Osteoblast (primary cell): ENCODE data around the gene DRC7. TPM values are rescaled to one million over a fixed set of nuclear protein-coding genes. Genes with fewer than 3 reads are reported as not detected.

Experiments
- DNase-seq: peaks from one replicate; pipeline ENCODE4 v3.0.0; 2011; ENCODE audit warnings: low spot score, mixed read lengths; ENCODE audit not compliant: insufficient read length; ENCODE audit errors: missing footprints
- H2AFZ ChIP-seq: 2 replicates; pipeline ENCODE4 v1.6.0; 2011; ENCODE audit warnings: mild to moderate bottlenecking, low read length
- H3K27ac ChIP-seq: 2 replicates; pipeline ENCODE4 v1.5.1; 2011; ENCODE audit warnings: mild to moderate bottlenecking, low read depth, low read length, moderate library complexity
- H3K27me3 ChIP-seq: 2 replicates; pipeline ENCODE4 v1.6.0; 2012; ENCODE audit warnings: mild to moderate bottlenecking, control low read depth, inconsistent platforms, low read length, moderate library complexity; ENCODE audit not compliant: insufficient read depth
- H3K36me3 ChIP-seq: 2 replicates; pipeline ENCODE4 v1.5.1; 2011; ENCODE audit warnings: mild to moderate bottlenecking, low read length, control low read depth, moderate library complexity; ENCODE audit not compliant: insufficient read depth
- H3K4me1 ChIP-seq: 2 replicates; pipeline ENCODE4 v1.5.1; 2011; ENCODE audit warnings: mild to moderate bottlenecking, low read length, control low read depth, moderate library complexity; ENCODE audit not compliant: insufficient read depth
- H3K4me2 ChIP-seq: 2 replicates; pipeline ENCODE4 v1.6.0; 2011; ENCODE audit warnings: mild to moderate bottlenecking, low read length; ENCODE audit not compliant: insufficient read depth
- H3K4me3 ChIP-seq: fragments of 200-600 bp; sonication (generic); 3 replicates; pipeline ENCODE4 v1.5.1; 2012; ENCODE audit warnings: mild to moderate bottlenecking, low read length, inconsistent platforms; ENCODE audit not compliant: insufficient read depth
- H3K79me2 ChIP-seq: 2 replicates; pipeline ENCODE4 v1.6.0; 2012; ENCODE audit warnings: mild to moderate bottlenecking, low read length, control low read depth, inconsistent platforms; ENCODE audit not compliant: insufficient read depth
- H3K9me3 ChIP-seq: 2 replicates; pipeline ENCODE4 v1.5.1; 2011; ENCODE audit warnings: low read depth, low read length, control low read depth
- H4K20me1 ChIP-seq: 2 replicates; pipeline ENCODE4 v1.6.0; 2012; ENCODE audit warnings: mild to moderate bottlenecking, low read length, control low read depth; ENCODE audit not compliant: insufficient read depth
- total RNA-seq: library from RNA; depleted of rRNA; stranded (reverse); fragments of >200 nt; gene quantifications from 2 replicates; pipeline ENCODE4 v1.2.3, GENCODE V29; 2012
- TF ChIP-seq, protein P1 (sequence below): IDR thresholded peaks from 2 replicates; pipeline ENCODE4 v1.5.1; 2011; ENCODE audit warnings: mild to moderate bottlenecking, low read depth, low read length, moderate library complexity; ENCODE audit errors: extremely low read depth

DRC7 gene
- total RNA-seq, 1 donor, result not detected

DNA sequence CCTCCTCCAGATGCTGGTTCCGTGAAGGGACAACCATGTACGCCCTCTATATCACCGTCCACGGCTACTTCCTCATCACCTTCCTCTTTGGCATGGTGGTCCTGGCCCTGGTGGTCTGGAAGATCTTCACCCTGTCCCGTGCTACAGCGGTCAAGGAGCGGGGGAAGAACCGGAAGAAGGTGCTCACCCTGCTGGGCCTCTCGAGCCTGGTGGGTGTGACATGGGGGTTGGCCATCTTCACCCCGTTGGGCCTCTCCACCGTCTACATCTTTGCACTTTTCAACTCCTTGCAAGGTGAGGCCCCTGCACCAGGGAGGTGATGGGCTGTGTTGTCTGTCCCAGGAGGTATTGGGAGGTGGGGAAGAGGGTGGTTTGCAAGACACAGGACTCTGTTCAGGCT is 9.0 kb upstream of the DRC7 start:
- no peak overlapping the region for H3K27ac ChIP-seq
- DNase-seq, result no peak
- peaks cover 21% of the 10 kb centered on the region for H3K27me3 ChIP-seq
- TF ChIP-seq, protein P1, sequence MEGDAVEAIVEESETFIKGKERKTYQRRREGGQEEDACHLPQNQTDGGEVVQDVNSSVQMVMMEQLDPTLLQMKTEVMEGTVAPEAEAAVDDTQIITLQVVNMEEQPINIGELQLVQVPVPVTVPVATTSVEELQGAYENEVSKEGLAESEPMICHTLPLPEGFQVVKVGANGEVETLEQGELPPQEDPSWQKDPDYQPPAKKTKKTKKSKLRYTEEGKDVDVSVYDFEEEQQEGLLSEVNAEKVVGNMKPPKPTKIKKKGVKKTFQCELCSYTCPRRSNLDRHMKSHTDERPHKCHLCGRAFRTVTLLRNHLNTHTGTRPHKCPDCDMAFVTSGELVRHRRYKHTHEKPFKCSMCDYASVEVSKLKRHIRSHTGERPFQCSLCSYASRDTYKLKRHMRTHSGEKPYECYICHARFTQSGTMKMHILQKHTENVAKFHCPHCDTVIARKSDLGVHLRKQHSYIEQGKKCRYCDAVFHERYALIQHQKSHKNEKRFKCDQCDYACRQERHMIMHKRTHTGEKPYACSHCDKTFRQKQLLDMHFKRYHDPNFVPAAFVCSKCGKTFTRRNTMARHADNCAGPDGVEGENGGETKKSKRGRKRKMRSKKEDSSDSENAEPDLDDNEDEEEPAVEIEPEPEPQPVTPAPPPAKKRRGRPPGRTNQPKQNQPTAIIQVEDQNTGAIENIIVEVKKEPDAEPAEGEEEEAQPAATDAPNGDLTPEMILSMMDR, result no peak
- H3K4me2 ChIP-seq, result no peak overlapping the region
- no peak overlapping the region for H2AFZ ChIP-seq
- H3K4me3 ChIP-seq, result no peak overlapping the region
- H3K4me1 ChIP-seq, result no peaks in the 10 kb centered on the region
- no peaks in the 10 kb centered on the region for H3K9me3 ChIP-seq
- H3K79me2 ChIP-seq, result no peaks in the 10 kb centered on the region
- H3K36me3 ChIP-seq, result no peaks in the 10 kb centered on the region
- H4K20me1 ChIP-seq, result no peaks in the 10 kb centered on the region

DNA sequence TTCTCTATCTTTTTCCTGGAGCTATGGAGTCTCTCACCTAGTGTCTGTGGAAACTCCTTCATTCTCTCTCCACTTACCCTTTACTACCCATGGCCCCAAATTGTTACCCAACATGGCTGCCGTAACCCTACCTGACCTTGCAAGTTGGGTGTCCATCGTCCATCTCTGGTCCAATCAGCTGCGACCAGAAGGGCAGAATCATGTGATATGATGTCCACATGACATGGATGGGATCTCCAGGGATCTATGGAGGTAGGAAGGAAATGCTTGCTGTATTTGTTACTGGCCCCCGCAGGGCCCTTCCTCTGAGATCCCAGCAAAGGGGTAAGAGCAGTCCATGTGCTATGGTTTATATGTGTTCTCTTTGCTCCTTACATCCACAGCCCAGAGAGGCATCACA is 8.0 kb upstream of the DRC7 start:
- no peaks in the 10 kb centered on the region for H4K20me1 ChIP-seq
- H3K27ac ChIP-seq, result no peak overlapping the region
- peaks cover 27% of the 10 kb centered on the region for H3K27me3 ChIP-seq
- H3K4me2 ChIP-seq, result no peak overlapping the region
- H3K9me3 ChIP-seq, result no peaks in the 10 kb centered on the region
- no peaks in the 10 kb centered on the region for H3K36me3 ChIP-seq
- H3K4me1 ChIP-seq, result no peaks in the 10 kb centered on the region
- TF ChIP-seq, protein P1, result no peak
- DNase-seq, result peak; percentile 68
- H3K4me3 ChIP-seq, result no peak overlapping the region
- no peaks in the 10 kb centered on the region for H3K79me2 ChIP-seq
- H2AFZ ChIP-seq, result no peak overlapping the region

- Histone ChIP-seq H3K4me1 (no peaks in the 10 kb centered on the region), H3K27me3 (peaks cover 30% of the 10 kb centered on the region), H3K4me3 (no peak overlapping the region), H3K27ac (no peak overlapping the region), H3K9me3 (no peaks in the 10 kb centered on the region), H3K4me2 (no peak overlapping the region), H4K20me1 (no peaks in the 10 kb centered on the region), H2AFZ (no peak overlapping the region), H3K79me2 (no peaks in the 10 kb centered on the region), H3K36me3 (no peaks in the 10 kb centered on the region)
- TF ChIP-seq, protein P1, result no peak
- no peak for DNase-seq
These were observed 7.2 kb upstream of the DRC7 start for GRCh38 chr16:57687363-57687929.

GRCh38 chr16:57688487-57688986 is 6.1 kb upstream of the DRC7 start:
- TF ChIP-seq, protein P1, result no peak
- Histone ChIP-seq H3K4me3 (no peak overlapping the region), H3K27ac (no peak overlapping the region), H3K9me3 (no peaks in the 10 kb centered on the region), H3K36me3 (no peaks in the 10 kb centered on the region), H3K79me2 (no peaks in the 10 kb centered on the region), H3K27me3 (peaks cover 35% of the 10 kb centered on the region), H3K4me2 (no peak overlapping the region), H2AFZ (no peak overlapping the region), H3K4me1 (no peaks in the 10 kb centered on the region), H4K20me1 (no peaks in the 10 kb centered on the region)
- DNase-seq, result no peak
